ENCODE results near the gene NRXN3.

- TF ChIP-seq CTCF (conservative IDR thresholded peaks at IDR 0.05; ENCODE audit: low read depth, low read length) (no peak), EZH2 (IDR thresholded peaks at IDR 0.05; ENCODE audit: low read length, unreplicated experiment) (no peak)
Measured at GRCh38 chr14:78425330-78425729, 255.2 kb downstream of the NRXN3 start.
